ENCODE measurements around the gene GLS2. TPM values are rescaled to one million over a fixed set of nuclear protein-coding genes. Genes with fewer than 3 reads are reported as not detected.

The GLS2 gene
- total and polyA plus RNA-seq, 9 of the 15 experiments (the other 6 are each of a cell fraction or from before 2014, with no cell fraction given), result 0.11 TPM; not detected in 8

- TF ChIP-seq, protein P1, sequence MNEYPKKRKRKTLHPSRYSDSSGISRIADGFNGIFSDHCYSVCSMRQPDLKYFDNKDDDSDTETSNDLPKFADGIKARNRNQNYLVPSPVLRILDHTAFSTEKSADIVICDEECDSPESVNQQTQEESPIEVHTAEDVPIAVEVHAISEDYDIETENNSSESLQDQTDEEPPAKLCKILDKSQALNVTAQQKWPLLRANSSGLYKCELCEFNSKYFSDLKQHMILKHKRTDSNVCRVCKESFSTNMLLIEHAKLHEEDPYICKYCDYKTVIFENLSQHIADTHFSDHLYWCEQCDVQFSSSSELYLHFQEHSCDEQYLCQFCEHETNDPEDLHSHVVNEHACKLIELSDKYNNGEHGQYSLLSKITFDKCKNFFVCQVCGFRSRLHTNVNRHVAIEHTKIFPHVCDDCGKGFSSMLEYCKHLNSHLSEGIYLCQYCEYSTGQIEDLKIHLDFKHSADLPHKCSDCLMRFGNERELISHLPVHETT (CRISPR knock-in tag; conservative IDR thresholded peaks at IDR 0.05 in 1 of 2, IDR thresholded peaks at IDR 0.05 in 1 of 2), result peak in 1 of 2 experiments; percentile 77; a peak in 2 of 4 replicates
- no peak for TF ChIP-seq MCM7 (IDR thresholded peaks at IDR 0.05)
- TF ChIP-seq TRIM24 (IDR thresholded peaks at IDR 0.05), result peak in 1 of 2 experiments; percentile 8; a peak in 1 of 4 replicates
- TF ChIP-seq PRPF4 (IDR thresholded peaks at IDR 0.05; ENCODE audit: insufficient read depth, low read depth, low read length, poor library complexity, severe bottlenecking), result peak; percentile 30
- TF ChIP-seq ZNF212 (CRISPR knock-in tag; IDR thresholded peaks at IDR 0.05), result no peak
- TF ChIP-seq TEAD4 (IDR thresholded peaks at IDR 0.05; ENCODE audit: low read length), result peak; percentile 45
- TF ChIP-seq TEAD4 (CRISPR knock-in tag; IDR thresholded peaks at IDR 0.05; ENCODE audit: borderline replicate concordance), result 0 out of 2 replicates have a peak, but pooled peaks have one; percentile 23
- TF ChIP-seq TCF7 (IDR thresholded peaks at IDR 0.05; ENCODE audit: borderline replicate concordance), result no peak
- no peak for TF ChIP-seq NFE2L1 (tag; IDR thresholded peaks at IDR 0.05; ENCODE audit: borderline replicate concordance, low read depth)
- TF ChIP-seq, protein P2, sequence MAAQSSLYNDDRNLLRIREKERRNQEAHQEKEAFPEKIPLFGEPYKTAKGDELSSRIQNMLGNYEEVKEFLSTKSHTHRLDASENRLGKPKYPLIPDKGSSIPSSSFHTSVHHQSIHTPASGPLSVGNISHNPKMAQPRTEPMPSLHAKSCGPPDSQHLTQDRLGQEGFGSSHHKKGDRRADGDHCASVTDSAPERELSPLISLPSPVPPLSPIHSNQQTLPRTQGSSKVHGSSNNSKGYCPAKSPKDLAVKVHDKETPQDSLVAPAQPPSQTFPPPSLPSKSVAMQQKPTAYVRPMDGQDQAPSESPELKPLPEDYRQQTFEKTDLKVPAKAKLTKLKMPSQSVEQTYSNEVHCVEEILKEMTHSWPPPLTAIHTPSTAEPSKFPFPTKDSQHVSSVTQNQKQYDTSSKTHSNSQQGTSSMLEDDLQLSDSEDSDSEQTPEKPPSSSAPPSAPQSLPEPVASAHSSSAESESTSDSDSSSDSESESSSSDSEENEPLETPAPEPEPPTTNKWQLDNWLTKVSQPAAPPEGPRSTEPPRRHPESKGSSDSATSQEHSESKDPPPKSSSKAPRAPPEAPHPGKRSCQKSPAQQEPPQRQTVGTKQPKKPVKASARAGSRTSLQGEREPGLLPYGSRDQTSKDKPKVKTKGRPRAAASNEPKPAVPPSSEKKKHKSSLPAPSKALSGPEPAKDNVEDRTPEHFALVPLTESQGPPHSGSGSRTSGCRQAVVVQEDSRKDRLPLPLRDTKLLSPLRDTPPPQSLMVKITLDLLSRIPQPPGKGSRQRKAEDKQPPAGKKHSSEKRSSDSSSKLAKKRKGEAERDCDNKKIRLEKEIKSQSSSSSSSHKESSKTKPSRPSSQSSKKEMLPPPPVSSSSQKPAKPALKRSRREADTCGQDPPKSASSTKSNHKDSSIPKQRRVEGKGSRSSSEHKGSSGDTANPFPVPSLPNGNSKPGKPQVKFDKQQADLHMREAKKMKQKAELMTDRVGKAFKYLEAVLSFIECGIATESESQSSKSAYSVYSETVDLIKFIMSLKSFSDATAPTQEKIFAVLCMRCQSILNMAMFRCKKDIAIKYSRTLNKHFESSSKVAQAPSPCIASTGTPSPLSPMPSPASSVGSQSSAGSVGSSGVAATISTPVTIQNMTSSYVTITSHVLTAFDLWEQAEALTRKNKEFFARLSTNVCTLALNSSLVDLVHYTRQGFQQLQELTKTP (IDR thresholded peaks at IDR 0.05; ENCODE audit: low read depth in 1 of 2, partially characterized antibody in 2 of 2), result no peak
- no peak for TF ChIP-seq PATZ1 (CRISPR knock-in tag; IDR thresholded peaks at IDR 0.05; ENCODE audit: borderline replicate concordance)
- TF ChIP-seq ARID1B (IDR thresholded peaks at IDR 0.05), result no peak
- no peak for TF ChIP-seq BRCA1 (IDR thresholded peaks at IDR 0.05)
- no peak for TF ChIP-seq BRCA1 (CRISPR knock-in tag; IDR thresholded peaks at IDR 0.05)
- TF ChIP-seq XRCC5 (IDR thresholded peaks at IDR 0.05; ENCODE audit: low read depth, low read length), result peak; percentile 76; the same call in 1 of the 2 replicates
- no peak for TF ChIP-seq ILK (tag; IDR thresholded peaks at IDR 0.05; ENCODE audit: borderline replicate concordance, low read depth)
- peak; percentile 66 for TF ChIP-seq CBFA2T2 (conservative IDR thresholded peaks at IDR 0.05)
- TF ChIP-seq ZNF707 (CRISPR knock-in tag; conservative IDR thresholded peaks at IDR 0.05), result no peak
- no peak for TF ChIP-seq RFX1 (IDR thresholded peaks at IDR 0.05)
- TF ChIP-seq ZNF133 (CRISPR knock-in tag; IDR thresholded peaks at IDR 0.05), result no peak
- TF ChIP-seq KAT7 (CRISPR knock-in tag; IDR thresholded peaks at IDR 0.05; ENCODE audit: borderline replicate concordance), result no peak; the same call in 1 of the 2 replicates
Measured at GRCh38 chr12:56448860-56449621, 38.9 kb downstream of the GLS2 start, which contains the start of gene TIMELESS (continued).

All from K562 (cell line).